ENCODE data around the gene ACSL3.
A peak's percentile ranks its signal among the peaks of the same experiment; 100 is the strongest.

Gene ACSL3

GRCh38 chr2:222939208-222939856 is 78.5 kb downstream of the ACSL3 start:
- H3K4me3 ChIP-seq (replicated peaks in 1 of 2; ENCODE audit: low read depth in 2 of 2, low read length in 2 of 2): no peak overlapping the region
- TF ChIP-seq, protein P1, sequence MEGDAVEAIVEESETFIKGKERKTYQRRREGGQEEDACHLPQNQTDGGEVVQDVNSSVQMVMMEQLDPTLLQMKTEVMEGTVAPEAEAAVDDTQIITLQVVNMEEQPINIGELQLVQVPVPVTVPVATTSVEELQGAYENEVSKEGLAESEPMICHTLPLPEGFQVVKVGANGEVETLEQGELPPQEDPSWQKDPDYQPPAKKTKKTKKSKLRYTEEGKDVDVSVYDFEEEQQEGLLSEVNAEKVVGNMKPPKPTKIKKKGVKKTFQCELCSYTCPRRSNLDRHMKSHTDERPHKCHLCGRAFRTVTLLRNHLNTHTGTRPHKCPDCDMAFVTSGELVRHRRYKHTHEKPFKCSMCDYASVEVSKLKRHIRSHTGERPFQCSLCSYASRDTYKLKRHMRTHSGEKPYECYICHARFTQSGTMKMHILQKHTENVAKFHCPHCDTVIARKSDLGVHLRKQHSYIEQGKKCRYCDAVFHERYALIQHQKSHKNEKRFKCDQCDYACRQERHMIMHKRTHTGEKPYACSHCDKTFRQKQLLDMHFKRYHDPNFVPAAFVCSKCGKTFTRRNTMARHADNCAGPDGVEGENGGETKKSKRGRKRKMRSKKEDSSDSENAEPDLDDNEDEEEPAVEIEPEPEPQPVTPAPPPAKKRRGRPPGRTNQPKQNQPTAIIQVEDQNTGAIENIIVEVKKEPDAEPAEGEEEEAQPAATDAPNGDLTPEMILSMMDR (IDR thresholded peaks at IDR 0.05; ENCODE audit: low read depth, low read length): peak; percentile 86
- peak; percentile 72 to 82 for DNase-seq (ENCODE audit: low read depth in 2 of 2)

DNA sequence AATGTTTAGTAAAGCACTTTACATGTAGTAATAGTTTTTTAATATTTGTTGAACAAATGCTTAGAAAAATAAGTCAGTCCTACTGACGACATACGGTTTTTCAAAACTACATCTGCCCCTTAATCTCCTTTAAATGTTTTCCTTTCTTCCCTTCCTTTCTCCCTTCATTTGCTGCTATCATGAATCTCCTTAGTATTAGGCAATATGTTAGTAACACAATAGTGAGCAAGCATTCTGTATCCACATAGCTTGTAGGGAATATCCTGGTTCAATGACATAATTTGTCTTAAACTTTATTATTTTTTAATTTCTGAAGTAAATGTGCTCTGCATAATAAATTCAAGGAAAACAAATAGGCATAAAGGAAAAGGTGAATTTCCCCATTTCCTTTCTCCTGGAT is 79.1 kb downstream of the ACSL3 start:
- DNase-seq (ENCODE audit: low read depth in 2 of 2): no peak
- TF ChIP-seq, protein P1 (IDR thresholded peaks at IDR 0.05; ENCODE audit: low read depth, low read length): no peak
- H3K4me3 ChIP-seq (replicated peaks in 1 of 2; ENCODE audit: low read depth in 2 of 2, low read length in 2 of 2): no peak overlapping the region

GRCh38 chr2:222941510-222942032 is 80.7 kb downstream of the ACSL3 start:
- H3K4me3 ChIP-seq (replicated peaks in 1 of 2; ENCODE audit: low read depth in 2 of 2, low read length in 2 of 2): no peak overlapping the region
- TF ChIP-seq, protein P1 (IDR thresholded peaks at IDR 0.05; ENCODE audit: low read depth, low read length): no peak
- no peak for DNase-seq (ENCODE audit: low read depth in 2 of 2)

DNA sequence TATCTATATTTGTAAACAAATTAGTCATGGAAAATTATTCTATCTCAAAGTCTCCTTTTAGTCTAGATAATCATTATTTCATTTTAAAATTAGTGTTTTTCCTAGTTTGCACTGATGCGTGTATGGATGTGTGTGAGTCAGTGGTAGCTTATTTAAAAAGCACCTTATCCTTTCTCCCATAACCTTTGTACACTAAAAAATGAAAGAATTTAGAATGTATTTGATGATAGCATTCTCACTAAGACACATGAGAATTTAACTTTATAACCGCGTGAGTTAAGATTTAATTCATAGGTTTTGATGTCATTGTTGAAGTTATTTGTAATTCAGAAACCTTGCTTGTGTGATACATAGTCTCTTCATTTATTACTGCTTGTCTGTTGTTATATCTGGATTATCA is 81.7 kb downstream of the ACSL3 start:
- H3K4me3 ChIP-seq (replicated peaks in 1 of 2; ENCODE audit: low read depth in 2 of 2, low read length in 2 of 2): no peak overlapping the region
- TF ChIP-seq, protein P1 (IDR thresholded peaks at IDR 0.05; ENCODE audit: low read depth, low read length): no peak
- DNase-seq (ENCODE audit: low read depth in 2 of 2): no peak

GRCh38 chr2:222942977-222943376 is 82.1 kb downstream of the ACSL3 start:
- DNase-seq (ENCODE audit: low read depth in 2 of 2): no peak
- TF ChIP-seq, protein P1 (IDR thresholded peaks at IDR 0.05; ENCODE audit: low read depth, low read length): no peak
- H3K4me3 ChIP-seq (replicated peaks in 1 of 2; ENCODE audit: low read depth in 2 of 2, low read length in 2 of 2): no peak overlapping the region

DNA sequence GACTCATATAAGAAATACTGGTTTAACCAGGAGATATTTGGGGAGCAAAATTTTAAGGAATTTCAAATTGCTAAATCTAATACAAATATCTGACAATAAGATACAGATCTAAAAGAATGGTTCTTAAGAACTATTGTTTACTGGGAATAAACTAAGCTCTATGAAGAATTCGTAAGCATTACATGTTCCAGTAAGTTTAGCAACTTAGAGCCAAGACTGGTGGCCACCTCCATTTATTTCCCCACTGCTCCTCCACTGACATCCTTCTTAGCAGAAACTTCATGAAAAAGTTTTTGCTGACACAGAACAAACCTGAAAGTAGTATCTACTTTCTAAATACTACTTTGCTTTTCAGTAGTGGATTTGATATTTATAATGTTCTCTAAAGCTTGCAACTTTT is 83.0 kb downstream of the ACSL3 start:
- DNase-seq (ENCODE audit: low read depth in 2 of 2): peak; percentile 29 to 33
- TF ChIP-seq, protein P1 (IDR thresholded peaks at IDR 0.05; ENCODE audit: low read depth, low read length): no peak
- H3K4me3 ChIP-seq (replicated peaks in 1 of 2; ENCODE audit: low read depth in 2 of 2, low read length in 2 of 2): no peak overlapping the region

DNA sequence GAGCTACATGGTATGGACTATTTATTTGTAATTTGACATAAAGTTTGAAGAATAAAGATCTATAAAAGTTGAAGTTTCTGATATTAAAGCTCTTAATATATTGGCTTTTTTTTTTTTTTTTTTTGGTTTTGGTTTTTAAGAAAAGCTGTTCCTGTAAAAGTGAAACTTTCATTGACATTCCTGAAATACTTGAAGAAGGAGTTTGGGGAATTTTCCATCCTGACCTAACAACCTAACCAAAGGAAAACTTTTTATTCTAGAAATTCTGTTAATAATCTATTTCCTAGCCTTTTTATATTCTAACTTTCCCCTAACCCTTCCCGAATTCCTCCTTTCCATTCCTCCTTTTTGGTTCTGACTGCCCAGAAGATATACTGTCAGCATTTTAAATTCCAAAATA is 83.7 kb downstream of the ACSL3 start:
- TF ChIP-seq, protein P1 (IDR thresholded peaks at IDR 0.05; ENCODE audit: low read depth, low read length): no peak
- DNase-seq (ENCODE audit: low read depth in 2 of 2): peak; percentile 24 to 40
- H3K4me3 ChIP-seq (replicated peaks in 1 of 2; ENCODE audit: low read depth in 2 of 2, low read length in 2 of 2): no peak overlapping the region

All from cardiac fibroblast (primary cell).